ENCODE data around the gene SOX14.

Gene SOX14

GRCh38 chr3:137768361-137769321, 4.5 kb downstream of the SOX14 start:
- peak; percentile 24 for DNase-seq

GRCh38 chr3:137769322-137770065, 5.4 kb downstream of the SOX14 start:
- DNase-seq, result no peak

GRCh38 chr3:137770066-137770834, 6.1 kb downstream of the SOX14 start:
- DNase-seq, result peak; percentile 7

- peak; percentile 25 for DNase-seq
Observed at GRCh38 chr3:137770835-137771399, 6.8 kb downstream of the SOX14 start.

GRCh38 chr3:137771401-137772213, 7.5 kb downstream of the SOX14 start:
- DNase-seq, result peak; percentile 15

- no peak for DNase-seq
Observed at GRCh38 chr3:137772214-137772955, 8.3 kb downstream of the SOX14 start.

- DNase-seq, result no peak
Observed at GRCh38 chr3:137778941-137779340, 14.8 kb downstream of the SOX14 start.

GRCh38 chr3:137787529-137787928, 23.4 kb downstream of the SOX14 start:
- no peak for DNase-seq

GRCh38 chr3:137789236-137789635, 25.1 kb downstream of the SOX14 start:
- DNase-seq, result no peak

- DNase-seq, result peak; percentile 15
Observed at GRCh38 chr3:137792626-137793271, 28.6 kb downstream of the SOX14 start.

GRCh38 chr3:137796993-137797392, 32.9 kb downstream of the SOX14 start:
- no peak for DNase-seq

- no peak for DNase-seq
Observed at GRCh38 chr3:137803215-137803614, 39.1 kb downstream of the SOX14 start.

- DNase-seq, result no peak
Observed at GRCh38 chr3:137807998-137808397, 43.9 kb downstream of the SOX14 start.

GRCh38 chr3:137809509-137809908, 45.4 kb downstream of the SOX14 start:
- no peak for DNase-seq

- no peak for DNase-seq
Observed at GRCh38 chr3:137812023-137812422, 47.9 kb downstream of the SOX14 start.

GRCh38 chr3:137815251-137815650, 51.1 kb downstream of the SOX14 start:
- no peak for DNase-seq

All from activated CD4-positive, alpha-beta T cell treated with anti-CD3 and anti-CD28 coated beads for 48 hours (primary cell).